Hepatocyte (in vitro differentiated cells): ENCODE measurements around the gene PRDX6.

Experiments
- EZH2 ChIP-seq: fragments of 200-600 bp; sonication (generic); IDR thresholded peaks from 2 replicates; pipeline ENCODE4 v1.6.1; 2016; ENCODE audit warnings: antibody characterized with exemption, mild to moderate bottlenecking, borderline replicate concordance
- EZH2phosphoT487 ChIP-seq: fragments of 200-600 bp; sonication (generic); IDR thresholded peaks from one replicate; pipeline ENCODE4 v1.6.1; 2018; ENCODE audit warnings: antibody characterized with exemption, mild to moderate bottlenecking, low read depth, moderate library complexity; ENCODE audit not compliant: unreplicated experiment, severe bottlenecking
- TF ChIP-seq, protein P1 (sequence below): fragments of 200-600 bp; sonication (generic); IDR thresholded peaks from 2 replicates; pipeline ENCODE4 v1.5.1; 2016; ENCODE audit warnings: antibody characterized with exemption, mild to moderate bottlenecking; ENCODE audit not compliant: poor library complexity

DNA sequence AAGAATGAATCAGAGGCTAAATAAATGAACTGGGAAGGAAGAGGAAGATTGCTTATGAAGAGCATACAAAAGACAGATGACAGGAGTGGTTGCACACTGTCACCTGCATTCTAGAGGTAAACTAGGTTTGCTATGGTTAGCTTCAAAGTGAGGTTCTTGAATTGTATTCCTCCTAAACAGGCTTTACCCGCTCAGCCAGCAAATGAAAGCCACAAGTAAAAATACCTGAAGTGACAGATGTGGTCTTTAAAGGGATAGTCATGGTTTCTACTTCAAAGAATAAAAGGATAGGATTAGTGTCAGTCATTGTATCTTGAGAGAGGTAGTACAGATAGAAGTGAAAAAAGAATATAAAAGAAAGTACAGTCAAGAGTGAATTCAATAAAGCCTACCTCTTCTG lies 32.4 kb upstream of the PRDX6 start:
- TF ChIP-seq, protein P1, sequence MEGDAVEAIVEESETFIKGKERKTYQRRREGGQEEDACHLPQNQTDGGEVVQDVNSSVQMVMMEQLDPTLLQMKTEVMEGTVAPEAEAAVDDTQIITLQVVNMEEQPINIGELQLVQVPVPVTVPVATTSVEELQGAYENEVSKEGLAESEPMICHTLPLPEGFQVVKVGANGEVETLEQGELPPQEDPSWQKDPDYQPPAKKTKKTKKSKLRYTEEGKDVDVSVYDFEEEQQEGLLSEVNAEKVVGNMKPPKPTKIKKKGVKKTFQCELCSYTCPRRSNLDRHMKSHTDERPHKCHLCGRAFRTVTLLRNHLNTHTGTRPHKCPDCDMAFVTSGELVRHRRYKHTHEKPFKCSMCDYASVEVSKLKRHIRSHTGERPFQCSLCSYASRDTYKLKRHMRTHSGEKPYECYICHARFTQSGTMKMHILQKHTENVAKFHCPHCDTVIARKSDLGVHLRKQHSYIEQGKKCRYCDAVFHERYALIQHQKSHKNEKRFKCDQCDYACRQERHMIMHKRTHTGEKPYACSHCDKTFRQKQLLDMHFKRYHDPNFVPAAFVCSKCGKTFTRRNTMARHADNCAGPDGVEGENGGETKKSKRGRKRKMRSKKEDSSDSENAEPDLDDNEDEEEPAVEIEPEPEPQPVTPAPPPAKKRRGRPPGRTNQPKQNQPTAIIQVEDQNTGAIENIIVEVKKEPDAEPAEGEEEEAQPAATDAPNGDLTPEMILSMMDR, result no peak
- no peak for TF ChIP-seq EZH2
- TF ChIP-seq EZH2phosphoT487, result no peak
